ENCODE results near the gene SRRM4.

Gene SRRM4

DNA sequence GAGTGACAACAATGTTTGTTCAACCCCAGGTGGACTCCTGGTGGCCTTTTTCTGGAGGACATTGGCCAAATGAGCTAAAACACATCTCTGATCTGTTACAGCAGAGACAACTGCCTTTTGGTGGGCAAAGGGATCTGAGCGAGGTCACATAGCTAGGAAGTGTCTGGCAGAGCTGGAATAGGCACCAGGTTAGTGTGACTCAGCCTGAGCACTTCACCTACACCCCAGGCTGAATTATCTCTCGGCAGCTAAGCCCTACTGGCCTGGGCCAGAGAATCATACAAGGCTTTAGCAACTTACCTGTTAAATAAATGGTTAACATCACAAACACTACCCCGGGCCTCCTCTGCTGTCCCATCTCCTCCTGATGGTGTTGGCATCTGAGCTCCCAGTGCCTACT lies 147.2 kb downstream of the SRRM4 start:
- no peak for DNase-seq

DNA sequence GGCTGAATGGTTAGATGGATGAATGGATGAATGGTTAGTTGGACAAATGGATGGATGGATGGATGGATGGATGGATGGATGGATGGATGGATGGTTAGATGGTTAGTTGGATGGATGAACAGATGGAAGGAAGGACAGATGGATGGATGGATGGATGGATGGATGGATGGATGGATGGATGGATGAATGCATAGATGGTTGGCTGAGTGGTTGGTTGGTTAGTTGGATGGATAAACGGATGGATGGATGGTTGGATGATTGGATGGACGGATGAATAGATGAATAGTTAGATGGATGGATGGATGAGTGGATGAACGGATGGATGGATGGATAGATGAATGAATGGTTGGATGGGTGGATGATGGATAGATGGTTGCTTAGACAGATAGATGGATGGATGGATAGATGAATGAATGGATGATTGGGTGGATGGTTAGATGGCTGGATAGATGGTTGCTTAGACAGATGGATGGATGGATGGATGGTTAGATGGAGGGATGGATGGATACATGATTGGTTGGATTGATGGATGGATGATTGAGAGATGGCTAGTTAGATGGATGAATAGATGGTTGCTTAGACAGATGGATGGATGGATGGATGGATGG lies 148.6 kb downstream of the SRRM4 start:
- DNase-seq = no peak

DNA sequence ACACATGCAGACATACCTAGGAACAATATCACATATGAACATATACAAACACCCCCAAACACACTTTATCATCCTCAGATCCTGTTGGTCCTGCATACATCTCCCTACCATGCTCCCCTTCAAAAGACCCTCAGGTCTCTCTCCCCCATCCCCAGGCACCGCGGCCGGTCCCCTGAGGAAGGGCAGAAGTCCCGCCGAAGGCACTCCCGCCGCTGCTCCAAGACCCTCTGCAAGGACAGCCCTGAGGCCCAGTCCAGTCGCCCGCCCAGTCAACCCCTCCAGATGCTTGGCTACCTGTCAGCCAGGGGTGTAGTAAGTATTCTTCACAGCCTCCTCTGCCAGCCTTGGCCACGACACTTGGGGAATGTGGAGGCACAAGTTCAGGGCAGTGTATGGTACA lies 149.2 kb downstream of the SRRM4 start:
- DNase-seq = no peak

DNA sequence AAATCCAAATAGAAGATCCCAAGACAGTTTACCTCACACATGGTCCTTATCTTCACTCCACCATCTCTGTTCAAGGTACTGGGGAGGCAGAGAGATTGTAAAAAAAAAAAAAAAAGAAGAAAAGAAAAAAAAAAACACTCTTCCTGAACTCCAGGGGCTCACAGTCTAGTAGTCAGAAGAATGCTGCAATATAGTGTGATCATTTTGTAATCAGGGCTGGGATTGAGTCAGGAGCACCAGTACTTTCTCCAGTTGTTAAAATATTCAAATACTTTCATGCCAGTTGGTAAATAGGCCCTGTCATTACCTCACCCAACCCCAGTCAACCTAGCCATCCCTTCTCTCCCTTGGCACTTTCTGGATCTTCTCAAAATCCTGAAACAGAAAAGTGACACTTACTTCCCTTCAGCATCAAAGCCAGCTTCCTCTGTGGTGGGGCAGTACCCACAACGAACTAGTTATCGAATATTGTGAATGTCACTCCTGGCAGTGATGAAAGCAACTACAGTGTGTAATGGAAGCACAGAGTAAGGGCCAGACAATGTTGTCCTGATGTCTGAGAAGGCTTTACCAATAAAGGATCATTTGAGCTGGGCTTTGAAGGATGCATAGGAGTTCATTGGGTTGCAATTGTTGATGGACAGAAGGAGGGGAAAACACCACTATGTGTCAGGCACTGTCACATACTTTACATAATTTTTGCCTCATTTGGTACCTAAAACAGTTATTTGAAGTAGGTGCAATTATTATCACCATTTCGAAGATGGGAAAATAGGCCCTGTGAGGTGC lies 153.1 kb downstream of the SRRM4 start:
- DNase-seq = no peak

DNA sequence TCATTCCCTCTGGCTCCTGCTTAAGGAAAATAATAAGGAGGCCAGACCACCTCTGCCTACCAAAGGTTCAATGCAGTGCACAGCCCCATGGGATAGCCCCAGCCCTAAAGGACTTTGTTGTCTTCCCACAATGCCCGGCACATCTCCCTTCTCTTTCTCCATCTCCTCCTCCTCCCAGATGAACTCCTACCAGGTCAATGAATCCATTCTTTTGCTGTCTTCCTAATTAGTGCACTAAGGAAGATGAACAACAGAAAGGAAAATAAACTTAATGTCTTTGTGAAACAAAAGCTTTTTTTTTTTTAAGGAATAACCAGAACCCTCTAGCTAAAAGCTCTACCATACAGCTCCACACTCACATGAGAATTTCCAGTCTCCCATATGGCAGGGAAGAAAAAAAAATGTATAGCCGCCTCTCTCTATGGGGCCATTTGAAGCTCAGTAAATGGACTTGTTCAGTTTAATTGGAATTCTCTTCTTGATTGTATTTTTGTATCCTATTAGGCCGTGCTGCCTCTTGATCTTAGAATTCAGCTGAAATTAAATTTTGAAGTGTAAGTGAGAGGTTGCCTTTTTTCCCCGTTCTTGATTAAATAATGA lies 155.6 kb downstream of the SRRM4 start:
- no peak for DNase-seq

DNA sequence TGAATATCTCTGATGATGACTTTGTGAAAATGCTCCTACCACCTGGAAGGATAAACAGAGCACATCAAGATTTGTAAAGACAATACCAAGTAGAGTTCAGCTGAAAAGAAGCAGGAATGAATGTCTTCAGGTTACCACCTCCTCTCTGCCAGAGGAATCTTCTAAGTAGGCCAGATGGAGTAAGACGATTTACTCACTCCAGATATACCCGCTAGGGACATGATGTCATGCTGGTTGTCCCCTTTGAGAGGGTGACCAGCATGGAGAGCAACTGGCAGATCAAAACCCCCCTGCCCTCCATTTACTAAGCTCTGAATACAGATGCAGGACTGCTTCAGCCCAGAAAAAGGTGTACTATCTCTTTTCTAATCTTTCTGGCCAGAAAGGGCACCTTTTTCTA lies 158.1 kb downstream of the SRRM4 start:
- no peak for DNase-seq

DNA sequence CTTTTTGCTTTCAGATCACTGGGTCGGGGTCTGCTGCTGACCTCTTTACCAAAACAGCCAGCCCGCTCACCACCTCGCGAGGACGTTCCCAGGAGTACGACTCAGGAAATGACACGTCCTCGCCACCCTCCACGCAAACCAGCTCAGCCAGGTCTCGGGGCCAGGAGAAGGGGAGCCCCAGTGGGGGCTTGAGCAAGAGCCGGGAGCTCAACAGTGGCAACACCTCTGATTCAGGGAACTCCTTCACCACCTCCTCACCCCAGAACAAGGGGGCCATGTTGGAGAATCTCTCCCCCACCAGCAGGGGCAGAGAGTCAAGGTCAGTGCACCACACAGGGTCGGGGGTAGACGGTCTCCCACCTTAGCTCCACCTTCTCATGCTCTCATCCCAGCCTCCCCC lies 164.0 kb downstream of the SRRM4 start:
- no peak for DNase-seq

DNA sequence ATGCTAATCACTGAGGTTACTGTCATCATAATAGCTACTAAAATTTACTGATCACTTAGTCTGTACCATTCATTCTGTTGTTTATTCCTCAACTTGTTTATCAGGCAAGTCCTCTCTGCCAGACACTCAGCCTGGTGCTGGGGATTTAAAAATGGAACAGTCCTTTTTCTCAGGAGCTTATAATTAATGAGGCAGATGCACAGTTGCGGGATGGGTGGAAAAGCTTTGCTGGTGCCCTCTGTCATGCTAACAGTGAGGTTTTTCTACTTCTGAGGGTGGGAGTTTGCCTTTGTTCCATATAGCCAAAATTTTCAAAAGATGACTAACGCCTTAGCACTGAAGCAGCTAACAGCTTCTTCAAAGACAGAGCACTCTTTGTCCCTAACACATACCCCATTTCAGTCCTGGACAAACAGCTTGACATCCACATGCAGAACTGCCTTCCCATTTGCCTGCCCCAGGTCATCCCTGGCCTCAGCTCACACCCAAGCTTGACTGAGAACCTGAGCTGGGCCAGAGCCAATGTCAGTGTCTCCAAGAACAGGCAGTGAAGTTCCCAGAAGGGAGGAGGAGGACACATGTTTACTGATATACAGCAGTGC lies 166.6 kb downstream of the SRRM4 start:
- no peak for DNase-seq

DNA sequence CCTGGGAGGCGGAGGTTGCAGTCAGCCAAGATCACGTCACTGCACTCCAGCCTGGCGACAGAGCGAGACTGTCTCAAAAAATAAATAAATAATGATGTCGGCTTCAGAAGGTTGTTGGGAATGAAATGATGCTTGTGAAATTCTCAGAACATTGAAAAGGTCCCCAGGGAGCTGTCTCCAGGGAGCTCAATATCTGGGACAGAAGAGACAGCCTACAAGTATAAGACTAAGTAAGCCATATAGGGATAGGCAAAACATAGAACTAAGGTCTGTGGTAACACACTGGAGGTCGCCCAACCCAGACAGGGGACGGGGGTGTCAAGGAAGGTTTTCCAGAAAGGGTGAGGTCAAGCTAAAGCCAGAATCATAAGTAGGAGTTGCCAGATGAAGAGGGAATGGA lies 167.9 kb downstream of the SRRM4 start:
- no peak for DNase-seq

DNA sequence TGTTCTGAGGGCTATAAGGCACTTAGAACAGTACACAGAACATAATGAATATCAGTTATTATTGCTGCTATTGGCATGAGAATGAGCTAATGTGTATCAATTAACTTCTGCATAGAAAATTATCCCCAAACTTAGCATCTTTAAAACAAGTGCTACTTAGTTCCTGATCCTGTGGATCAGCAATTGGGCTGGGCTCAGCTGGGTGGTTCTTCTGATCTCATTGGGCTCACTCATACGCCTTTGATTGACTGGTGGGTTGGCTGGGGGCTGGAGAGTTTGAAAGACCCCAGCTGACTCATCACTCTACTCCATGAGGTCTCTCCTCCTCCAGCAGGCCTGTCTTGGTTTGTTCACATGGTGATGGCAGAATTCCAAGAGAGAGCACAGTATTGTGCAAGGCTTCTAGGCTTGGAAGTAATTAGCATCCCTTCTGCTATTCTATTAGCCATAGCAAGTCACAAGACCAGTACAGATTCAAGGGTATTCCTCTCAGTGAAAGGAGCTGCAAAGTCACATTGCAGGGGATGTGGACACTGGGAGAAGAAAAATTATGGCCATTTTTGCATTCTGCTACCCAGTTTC lies 170.2 kb downstream of the SRRM4 start:
- DNase-seq = no peak

DNA sequence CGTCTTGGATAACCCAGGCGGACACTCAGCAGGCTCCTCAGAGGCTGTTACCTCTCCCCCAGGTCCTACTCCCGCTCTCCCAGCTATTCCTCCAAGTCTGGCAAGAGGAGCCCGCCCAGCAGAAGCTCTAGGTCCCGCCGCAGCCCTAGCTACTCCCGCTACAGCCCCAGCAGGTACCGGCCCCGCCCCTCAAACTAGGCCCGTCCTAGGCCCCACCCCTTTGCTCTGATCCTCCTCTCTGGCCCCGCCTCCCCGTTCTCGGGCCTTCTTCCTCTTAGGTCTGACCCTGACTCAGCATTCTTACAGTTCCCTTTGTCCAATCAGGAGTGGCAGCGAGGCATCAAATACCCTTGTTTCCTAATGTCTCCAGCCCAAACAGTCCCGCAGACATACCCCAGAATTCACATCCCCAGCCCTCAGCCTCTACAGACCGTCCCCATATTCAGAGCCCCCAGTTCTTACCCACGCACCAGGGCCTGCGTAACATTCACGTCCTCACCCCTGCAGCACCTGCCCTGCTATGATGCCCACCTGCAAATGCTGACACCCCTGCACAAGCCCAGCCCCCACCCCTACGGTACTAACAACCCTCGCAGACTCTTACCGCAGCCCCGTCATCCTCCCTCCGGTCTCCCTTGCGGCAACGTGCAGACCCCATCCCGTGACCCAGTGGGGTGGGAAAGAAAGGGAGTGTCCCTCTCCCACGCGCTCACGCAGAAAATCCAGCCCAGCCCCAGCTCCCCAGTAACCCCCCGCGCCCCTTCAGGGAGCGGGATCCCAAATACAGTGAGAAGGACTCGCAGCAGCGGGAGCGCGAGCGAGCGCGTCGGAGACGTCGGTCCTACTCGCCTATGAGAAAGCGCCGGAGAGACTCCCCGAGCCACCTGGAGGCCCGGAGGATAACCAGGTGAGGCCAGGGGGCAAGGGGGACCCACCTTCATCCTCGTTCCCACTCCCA lies 172.4 kb downstream of the SRRM4 start:
- no peak for DNase-seq

DNA sequence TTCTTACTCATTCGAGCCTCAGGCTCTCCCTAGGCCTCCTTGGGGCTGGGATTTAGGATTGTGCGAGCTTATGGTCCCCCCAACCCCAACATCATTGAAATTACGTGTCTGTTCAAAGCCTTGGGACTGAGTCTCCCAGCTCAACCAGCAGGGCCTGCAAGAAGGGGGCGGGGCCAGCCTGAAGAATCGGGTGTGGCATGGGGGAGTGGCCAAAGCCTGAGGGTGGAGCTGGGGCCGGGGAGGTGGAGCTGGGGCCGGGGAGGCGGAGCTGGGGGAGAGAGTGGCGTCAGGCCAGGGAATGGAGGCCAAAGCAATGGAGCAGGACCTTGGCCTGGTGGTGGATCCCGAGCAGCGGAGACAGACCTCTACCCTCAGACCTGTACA lies 173.1 kb downstream of the SRRM4 start:
- no peak for DNase-seq

DNA sequence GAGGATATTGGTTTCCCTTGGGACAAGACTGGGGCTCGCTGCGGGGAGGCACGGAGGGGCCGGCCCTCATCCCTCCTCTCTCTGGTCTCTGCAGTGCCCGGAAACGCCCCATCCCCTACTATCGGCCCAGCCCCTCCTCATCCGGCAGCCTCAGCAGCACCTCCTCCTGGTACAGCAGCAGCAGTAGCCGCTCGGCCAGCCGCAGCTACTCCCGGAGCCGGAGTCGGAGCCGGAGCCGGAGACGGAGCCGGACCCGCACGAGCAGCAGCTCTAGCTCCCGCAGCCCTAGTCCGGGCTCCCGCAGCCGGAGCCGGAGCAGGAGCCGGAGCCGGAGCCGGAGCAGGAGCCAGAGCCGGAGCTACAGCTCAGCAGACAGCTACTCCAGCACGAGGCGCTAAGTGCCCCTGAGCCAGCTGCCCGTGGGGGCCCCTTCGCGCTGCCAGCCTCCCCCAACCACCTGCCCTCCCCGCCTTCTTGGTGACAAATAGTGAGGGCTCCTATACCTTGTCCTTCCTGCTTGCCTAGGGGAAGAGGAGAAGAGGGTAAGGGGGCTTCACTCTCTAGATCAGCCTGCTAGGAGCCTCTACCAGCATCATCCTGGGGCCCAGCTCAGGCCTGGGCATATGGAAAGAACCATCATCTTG lies 175.2 kb downstream of the SRRM4 start:
- no peak for DNase-seq

DNA sequence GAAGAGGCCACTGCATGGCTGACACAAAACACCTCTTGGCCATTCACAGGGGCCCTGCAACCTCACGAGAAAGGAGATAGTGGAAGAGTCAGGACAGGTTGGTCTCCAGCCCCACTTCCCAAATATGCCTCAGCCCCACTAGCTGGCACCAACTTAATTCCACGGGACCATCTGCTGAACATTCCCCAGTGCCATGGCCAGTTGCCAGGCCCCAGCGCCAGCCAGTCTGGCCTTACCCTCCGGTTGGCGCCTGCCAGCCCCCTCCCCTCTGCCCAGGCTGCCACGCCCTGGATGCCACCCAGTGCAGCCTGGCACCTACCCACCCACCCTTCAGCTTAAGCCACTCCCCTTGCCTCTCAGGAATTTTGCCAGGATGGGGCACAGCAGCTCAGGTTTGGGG lies 176.2 kb downstream of the SRRM4 start:
- no peak for DNase-seq

DNA sequence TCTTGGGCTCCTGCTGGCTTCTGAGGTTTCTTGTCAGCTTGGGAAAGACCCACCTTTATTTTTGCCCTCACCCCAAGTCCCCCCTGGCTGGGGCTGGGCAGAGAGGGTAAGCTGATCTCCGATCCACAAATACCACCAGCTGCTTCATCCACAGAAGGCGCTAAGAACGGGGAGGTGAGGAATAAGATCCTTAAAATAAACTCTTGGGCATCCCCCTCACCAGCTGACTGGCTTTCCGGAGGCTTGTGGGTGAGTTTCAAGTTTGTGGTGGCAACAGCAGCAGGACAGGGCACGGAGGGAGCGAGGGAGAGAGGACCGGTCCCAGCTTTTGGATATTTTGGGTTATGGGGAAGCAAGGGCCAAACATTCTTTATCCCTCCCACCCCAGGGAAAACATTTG lies 176.6 kb downstream of the SRRM4 start:
- no peak for DNase-seq

DNA sequence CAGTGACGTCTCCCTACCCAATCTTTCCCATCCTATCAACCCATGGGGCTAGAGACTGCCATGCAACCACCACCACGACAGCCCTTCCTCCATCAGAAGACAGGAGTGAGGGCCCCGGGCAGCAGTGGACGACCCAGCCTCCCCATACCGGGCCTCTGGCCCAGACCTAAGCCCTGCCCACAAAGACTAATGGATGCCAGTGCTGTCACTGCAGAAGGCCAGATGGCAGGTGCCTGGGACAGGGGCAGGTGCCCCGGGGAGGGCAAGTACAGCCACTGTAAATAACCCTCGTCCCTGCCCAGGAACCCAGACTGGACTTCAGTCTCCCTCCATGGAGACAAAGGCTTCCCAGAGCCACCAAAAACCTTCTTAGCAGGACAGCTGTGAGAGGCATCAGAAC lies 177.1 kb downstream of the SRRM4 start:
- no peak for DNase-seq

DNA sequence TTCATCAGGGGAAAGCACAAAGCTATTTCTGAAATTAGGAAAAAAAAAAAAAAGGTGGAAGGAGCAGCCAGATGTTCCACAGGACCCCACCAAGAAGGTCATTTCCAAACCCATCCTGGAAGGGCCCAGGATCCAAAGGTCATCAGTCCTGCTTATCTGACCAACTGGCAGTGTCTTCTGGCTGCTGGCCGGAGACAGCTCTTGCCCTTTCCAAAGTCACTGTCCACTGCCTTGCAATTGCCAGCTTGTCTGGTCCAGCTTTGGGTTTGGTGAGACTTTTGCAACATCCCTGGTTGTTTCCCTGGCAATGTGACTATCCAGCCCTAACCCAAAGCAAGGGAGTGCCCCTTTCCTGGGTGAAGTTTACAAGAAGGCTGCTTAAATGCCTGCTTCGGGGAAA lies 178.5 kb downstream of the SRRM4 start:
- no peak for DNase-seq

DNA sequence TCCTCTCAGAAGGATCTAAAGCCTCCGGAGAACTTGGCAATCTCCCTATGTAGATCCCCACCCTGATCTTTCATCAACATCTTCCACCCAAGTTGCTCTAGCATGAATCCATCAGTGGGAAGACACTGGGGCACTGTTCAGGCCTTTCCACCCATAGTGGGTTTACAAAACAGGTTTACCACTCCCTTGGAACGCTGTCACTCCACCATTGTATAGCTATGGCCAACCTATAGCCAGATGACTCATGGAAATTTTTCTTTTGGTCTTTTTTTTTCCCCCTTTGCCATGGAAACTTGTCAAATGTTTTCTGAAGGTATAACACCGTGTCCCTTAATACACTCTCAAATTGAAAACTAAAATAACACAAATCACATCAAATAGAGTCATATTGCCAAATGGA lies 186.6 kb downstream of the SRRM4 start:
- no peak for DNase-seq

DNA sequence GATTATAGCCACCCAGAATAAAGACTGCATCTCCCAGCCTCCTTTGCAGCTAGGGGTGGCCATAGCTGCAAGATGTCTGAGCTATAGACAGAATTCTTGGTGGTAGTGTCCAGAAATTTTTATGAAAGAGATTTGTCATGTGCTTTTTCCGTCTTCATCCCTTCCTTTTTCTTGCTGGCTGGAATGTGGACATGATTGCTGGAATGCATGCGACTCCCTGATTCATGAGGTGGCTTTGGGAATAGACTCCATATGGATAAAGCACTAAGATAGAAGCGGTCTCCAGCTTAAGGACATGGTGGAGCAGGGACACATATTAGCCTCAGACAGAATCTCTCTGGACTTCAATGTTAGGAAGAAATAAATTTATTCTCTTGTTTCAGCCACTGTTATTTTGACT lies 187.4 kb downstream of the SRRM4 start:
- no peak for DNase-seq

DNA sequence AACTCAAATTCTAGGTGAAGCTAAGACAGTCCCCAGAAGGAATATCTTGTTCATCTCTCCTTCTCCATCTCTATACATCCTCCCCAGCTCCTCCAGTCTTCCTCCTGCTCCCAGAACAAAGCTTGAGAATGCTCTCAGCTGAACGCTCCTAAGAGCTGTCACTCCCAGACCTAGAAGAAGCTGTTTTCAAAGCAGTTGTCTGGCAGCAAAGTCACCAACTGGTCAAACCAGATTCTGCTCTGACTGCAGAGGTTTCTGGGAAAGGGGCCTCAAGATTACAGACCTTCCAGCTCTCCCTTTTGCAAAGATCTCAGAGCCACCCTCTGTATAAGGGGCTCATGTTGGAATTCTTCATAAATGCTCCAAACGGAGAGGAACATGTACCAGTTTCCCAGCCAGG lies 187.8 kb downstream of the SRRM4 start:
- no peak for DNase-seq

DNA sequence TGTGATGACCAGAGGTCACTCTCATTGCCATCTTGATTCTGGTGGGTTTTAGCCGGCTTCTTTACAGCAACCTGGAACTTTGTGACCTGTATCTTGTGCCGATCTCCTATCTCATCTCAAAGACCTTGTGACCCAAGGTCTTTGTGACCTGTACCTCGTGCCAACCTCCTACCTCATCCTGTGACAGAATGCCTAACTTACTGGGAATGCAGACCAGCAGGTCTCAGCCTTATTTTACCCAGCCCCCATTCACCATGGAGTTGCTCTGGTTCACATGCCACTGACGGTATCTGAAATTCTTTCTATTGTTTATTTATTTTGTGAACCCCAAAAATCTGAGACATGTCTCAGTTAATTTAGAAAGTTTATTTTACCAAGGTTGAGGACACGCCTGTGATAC lies 189.9 kb downstream of the SRRM4 start:
- DNase-seq = no peak
